Prostate gland (tissue), 2 donors: ENCODE data around the gene DOK6. TPM values are rescaled to one million over a fixed set of nuclear protein-coding genes. Genes with fewer than 3 reads are reported as not detected.

Experiments used
- DNase-seq: peaks from one replicate; pipeline ENCODE4 v3.0.0-alpha.2; 2019; ENCODE audit warnings: low spot score
- H3K27ac ChIP-seq, 2 donors: fragments of 200-600 bp; sonication (generic); 2 replicates each; pipeline ENCODE4 v1.5.1; 2017 to 2019
- H3K27me3 ChIP-seq: fragments of 200-600 bp; sonication (generic); replicated peaks from 2 replicates; pipeline ENCODE4 v1.5.1; 2019; ENCODE audit not compliant: insufficient read depth
- H3K36me3 ChIP-seq, 2 donors: fragments of 200-600 bp; sonication (generic); 1 replicate in 1 of 2; 2 replicates in 1 of 2; pipeline versions ENCODE4 v1.5.1 to v1.8.1; 2017 to 2019
- H3K4me1 ChIP-seq: fragments of 200-600 bp; sonication (generic); replicated peaks from 2 replicates; pipeline ENCODE4 v1.5.1; 2019
- H3K4me3 ChIP-seq, 2 donors: fragments of 200-600 bp; sonication (generic); 2 replicates each; pipeline ENCODE4 v1.5.1; 2017 to 2019
- H3K9me3 ChIP-seq: fragments of 200-600 bp; sonication (generic); 2 replicates; pipeline ENCODE4 v1.5.1; 2017
- POLR2A ChIP-seq: fragments of 450-650 bp; IDR thresholded peaks from one replicate; pipeline ENCODE4 v1.6.1; 2016; ENCODE audit warnings: antibody characterized with exemption, mild to moderate bottlenecking
- POLR2AphosphoS5 ChIP-seq: sonication (generic); formaldehyde crosslinking; IDR thresholded peaks from one replicate; pipeline ENCODE4 v1.6.1; 2017; ENCODE audit warnings: antibody characterized with exemption
- WGBS: methylation state at CpG from one replicate; pipeline ENCODE4 v1.1.5; 2018; 5-methylcytosine and 5-hydroxymethylcytosine counted together
- intact Hi-C: fragments of 100-400 bp; cut with DNase I; formaldehyde crosslinking; loops from one replicate; pipeline ENCODE4 v1.14.2; 2022
- total RNA-seq, 2 donors: library from RNA; depleted of rRNA; stranded (reverse); fragments of >200 nt; gene quantifications; one replicate each; pipeline ENCODE4 v1.1.0, GENCODE V29; 2016
- TF ChIP-seq, protein P1 (sequence below), 4 experiments: fragments of 200-600 bp in 2 of 4; fragments of 450-650 bp in 2 of 4; sonication (generic) in 2 of 4; IDR thresholded peaks; 1 replicate in 3 of 4; 2 replicates in 1 of 4; pipeline ENCODE4 v1.5.1; 2016 to 2019; ENCODE audit warnings: antibody characterized with exemption in 4 of 4, mild to moderate bottlenecking in 2 of 4, moderate library complexity in 2 of 4

Gene DOK6
- total RNA-seq, 2 donors from 2014 or later, result 0.73 to 1.0 TPM

DNA sequence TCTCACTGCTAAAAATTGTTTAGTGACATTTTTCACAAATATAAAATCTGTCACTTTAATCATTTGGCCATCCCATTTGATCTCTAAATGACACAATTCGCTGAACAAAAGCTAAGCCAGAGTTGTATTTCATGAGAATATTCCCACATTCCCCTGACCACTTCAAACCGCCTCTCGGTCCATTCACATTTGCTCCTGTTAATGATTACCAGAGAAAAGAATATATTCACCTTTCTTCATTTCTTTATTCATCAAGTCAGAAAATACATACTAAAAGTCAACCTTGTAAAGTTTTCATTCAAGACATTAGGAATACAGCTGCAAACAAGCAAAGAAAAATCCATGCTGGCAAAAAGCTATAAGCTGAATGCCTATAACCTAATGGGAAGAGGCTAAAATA lies 225.5 kb downstream of the DOK6 start:
- no peaks in the 10 kb centered on the region for H3K36me3 ChIP-seq
- WGBS, result 50% methylated on average over 3 of the region's 3 CpGs
- H3K4me3 ChIP-seq, result no peak overlapping the region
- no peaks in the 10 kb centered on the region for H3K27me3 ChIP-seq
- no peak overlapping the region for H3K27ac ChIP-seq
- intact Hi-C loops, result no loop called here
- no peaks in the 10 kb centered on the region for H3K4me1 ChIP-seq
- H3K9me3 ChIP-seq, result no peaks in the 10 kb centered on the region
- DNase-seq, result no peak
- no peak for TF ChIP-seq POLR2AphosphoS5
- TF ChIP-seq, protein P1, sequence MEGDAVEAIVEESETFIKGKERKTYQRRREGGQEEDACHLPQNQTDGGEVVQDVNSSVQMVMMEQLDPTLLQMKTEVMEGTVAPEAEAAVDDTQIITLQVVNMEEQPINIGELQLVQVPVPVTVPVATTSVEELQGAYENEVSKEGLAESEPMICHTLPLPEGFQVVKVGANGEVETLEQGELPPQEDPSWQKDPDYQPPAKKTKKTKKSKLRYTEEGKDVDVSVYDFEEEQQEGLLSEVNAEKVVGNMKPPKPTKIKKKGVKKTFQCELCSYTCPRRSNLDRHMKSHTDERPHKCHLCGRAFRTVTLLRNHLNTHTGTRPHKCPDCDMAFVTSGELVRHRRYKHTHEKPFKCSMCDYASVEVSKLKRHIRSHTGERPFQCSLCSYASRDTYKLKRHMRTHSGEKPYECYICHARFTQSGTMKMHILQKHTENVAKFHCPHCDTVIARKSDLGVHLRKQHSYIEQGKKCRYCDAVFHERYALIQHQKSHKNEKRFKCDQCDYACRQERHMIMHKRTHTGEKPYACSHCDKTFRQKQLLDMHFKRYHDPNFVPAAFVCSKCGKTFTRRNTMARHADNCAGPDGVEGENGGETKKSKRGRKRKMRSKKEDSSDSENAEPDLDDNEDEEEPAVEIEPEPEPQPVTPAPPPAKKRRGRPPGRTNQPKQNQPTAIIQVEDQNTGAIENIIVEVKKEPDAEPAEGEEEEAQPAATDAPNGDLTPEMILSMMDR (IDR thresholded peaks at IDR 0.05), result no peak
- TF ChIP-seq POLR2A, result no peak

GRCh38 chr18:69626643-69627242 lies 226.1 kb downstream of the DOK6 start:
- H3K27ac ChIP-seq, result no peak overlapping the region
- H3K4me3 ChIP-seq, result no peak overlapping the region
- H3K9me3 ChIP-seq, result no peaks in the 10 kb centered on the region
- no peak for DNase-seq
- intact Hi-C loops, result no loop called here
- H3K36me3 ChIP-seq, result no peaks in the 10 kb centered on the region
- no peaks in the 10 kb centered on the region for H3K27me3 ChIP-seq
- WGBS, result 54% methylated on average over 4 of the region's 4 CpGs
- TF ChIP-seq POLR2A (no peak), POLR2AphosphoS5 (no peak)
- TF ChIP-seq, protein P1 (IDR thresholded peaks at IDR 0.05), result no peak
- no peaks in the 10 kb centered on the region for H3K4me1 ChIP-seq

- TF ChIP-seq, protein P1 (IDR thresholded peaks at IDR 0.05), result no peak
- TF ChIP-seq POLR2AphosphoS5 (no peak), POLR2A (no peak)
- DNase-seq, result no peak
Observed at GRCh38 chr18:69628774-69629359, 228.2 kb downstream of the DOK6 start.

DNA sequence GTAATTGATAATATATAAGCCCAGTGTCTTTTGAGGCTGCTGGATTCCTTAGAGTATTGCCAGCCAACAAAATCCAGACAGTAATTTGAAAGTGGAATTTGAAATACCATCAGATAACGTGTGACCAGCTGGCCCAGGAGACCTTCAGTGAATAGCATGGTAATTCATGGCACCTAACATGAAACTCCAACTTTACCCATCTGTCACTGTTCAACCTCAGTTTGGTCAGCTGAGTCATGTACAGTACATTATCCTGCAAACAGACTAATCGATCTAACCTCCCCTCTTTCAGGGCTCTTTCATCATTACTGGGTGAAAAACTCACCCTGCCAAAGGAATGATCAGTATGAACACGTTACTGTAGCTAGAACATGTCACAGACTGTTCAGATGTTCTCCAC lies 230.6 kb downstream of the DOK6 start:
- H3K27me3 ChIP-seq, result no peaks in the 10 kb centered on the region
- no peaks in the 10 kb centered on the region for H3K9me3 ChIP-seq
- WGBS, result 65% methylated on average over 3 of the region's 3 CpGs
- no peaks in the 10 kb centered on the region for H3K4me1 ChIP-seq
- H3K36me3 ChIP-seq, result no peaks in the 10 kb centered on the region
- no peak overlapping the region for H3K4me3 ChIP-seq
- intact Hi-C loops, result no loop called here
- no peak for DNase-seq
- no peak for TF ChIP-seq POLR2AphosphoS5
- TF ChIP-seq POLR2A, result no peak
- TF ChIP-seq, protein P1 (IDR thresholded peaks at IDR 0.05), result no peak
- H3K27ac ChIP-seq, result no peak overlapping the region

More at GRCh38 chr18:69628774-69629359, 228.2 kb downstream of the DOK6 start:
- Histone ChIP-seq H3K27me3 (no peaks in the 10 kb centered on the region), H3K9me3 (no peaks in the 10 kb centered on the region), H3K27ac (no peak overlapping the region), H3K4me3 (no peak overlapping the region), H3K4me1 (no peaks in the 10 kb centered on the region), H3K36me3 (no peaks in the 10 kb centered on the region)
- intact Hi-C loops, result no loop called here
- 38% methylated on average over 2 of the region's 2 CpGs for WGBS

DNA sequence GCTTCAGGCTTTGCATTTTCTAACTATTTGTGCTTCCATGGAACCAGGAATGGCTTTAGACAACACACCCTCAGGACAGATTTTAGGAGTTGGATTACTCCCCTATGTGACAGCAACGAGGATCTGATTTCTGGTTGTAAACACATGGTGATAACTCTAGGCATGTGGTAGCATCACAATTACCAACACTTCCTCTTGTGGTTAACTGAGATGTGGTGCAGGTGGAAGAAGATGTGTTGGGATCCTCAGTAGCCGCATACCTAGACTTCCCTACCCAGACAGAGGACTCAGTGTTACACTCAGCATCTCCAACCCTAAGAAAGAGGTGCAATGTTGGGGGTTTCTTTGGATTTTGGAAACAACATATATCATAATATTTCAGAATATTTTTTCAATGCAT lies 234.8 kb downstream of the DOK6 start:
- Histone ChIP-seq H3K4me3 (no peak overlapping the region), H3K4me1 (no peaks in the 10 kb centered on the region), H3K9me3 (no peaks in the 10 kb centered on the region), H3K27me3 (no peaks in the 10 kb centered on the region), H3K36me3 (no peaks in the 10 kb centered on the region), H3K27ac (no peak overlapping the region)
- WGBS, result 94% methylated on average over 2 of the region's 2 CpGs
- TF ChIP-seq POLR2AphosphoS5, result no peak
- TF ChIP-seq POLR2A, result no peak
- TF ChIP-seq, protein P1 (IDR thresholded peaks at IDR 0.05), result no peak
- DNase-seq, result no peak
- intact Hi-C loops, result no loop called here
